K562 (cell line): ENCODE data around the gene TMEM100. TPM values are rescaled to one million over a fixed set of nuclear protein-coding genes. Genes with fewer than 3 reads are reported as not detected.
A peak's percentile ranks its signal among the peaks of the same experiment; 100 is the strongest.

Experiments used
- ELF1 ChIP-seq: fragments of 200-800 bp; sonication (Bioruptor generic); IDR thresholded peaks from 2 replicates; pipeline ENCODE4 v1.6.1; 2016; ENCODE audit warnings: missing genetic modification characterization, missing compliant biosample characterization
- GABPB1 ChIP-seq: sonication (generic); formaldehyde crosslinking; IDR thresholded peaks from 2 replicates; pipeline ENCODE4 v1.8.0; 2022; ENCODE audit warnings: mild to moderate bottlenecking, missing genetic modification reagents
- HDGF ChIP-seq: fragments of 450-650 bp; IDR thresholded peaks from 2 replicates; pipeline ENCODE4 v1.6.1; 2016
- KLF1 ChIP-seq: fragments of 450-650 bp; IDR thresholded peaks from 2 replicates; pipeline ENCODE4 v1.6.1; 2016; ENCODE audit warnings: missing genetic modification characterization, missing compliant biosample characterization
- NELFE ChIP-seq: IDR thresholded peaks from 2 replicates; pipeline ENCODE4 v1.6.1; 2011; ENCODE audit warnings: mild to moderate bottlenecking; ENCODE audit not compliant: insufficient read depth, insufficient read length
- NEUROD1 ChIP-seq: fragments of 150-350 bp; IDR thresholded peaks from 2 replicates; pipeline ENCODE4 v1.6.1; 2014; ENCODE audit warnings: borderline replicate concordance, low read length, low read depth; ENCODE audit not compliant: partially characterized antibody
- NFXL1 ChIP-seq: fragments of 450-650 bp; formaldehyde crosslinking; IDR thresholded peaks from 2 replicates; pipeline ENCODE4 v1.4.0; 2021; ENCODE audit warnings: mild to moderate bottlenecking
- NR2C2 ChIP-seq, 2 experiments: fragments of 200-800 bp in 1 of 2; sonication (Bioruptor generic) in 1 of 2; sonication (generic) in 1 of 2; formaldehyde crosslinking in 1 of 2; IDR thresholded peaks; 2 replicates each; pipeline versions ENCODE4 v1.6.1 to v1.8.0; 2016 to 2022; ENCODE audit warnings: mild to moderate bottlenecking in 1 of 2, missing compliant biosample characterization in 1 of 2, missing genetic modification characterization in 1 of 2, missing genetic modification reagents in 1 of 2
- RBM34 ChIP-seq: fragments of 200-400 bp; formaldehyde crosslinking; IDR thresholded peaks from 2 replicates; pipeline ENCODE4 v1.6.1; 2018; ENCODE audit warnings: low read length, borderline replicate concordance; ENCODE audit not compliant: insufficient read depth
- TCF3 ChIP-seq: sonication (generic); formaldehyde crosslinking; IDR thresholded peaks from 2 replicates; pipeline ENCODE4 v1.4.0; 2020; ENCODE audit warnings: mild to moderate bottlenecking, missing genetic modification reagents
- ZFP36 ChIP-seq: fragments of 150-350 bp; IDR thresholded peaks from 2 replicates; pipeline ENCODE4 v1.6.1; 2018; ENCODE audit warnings: low read length, low read depth; ENCODE audit not compliant: partially characterized antibody
- ZNF140 ChIP-seq: fragments of 250-450 bp; sonication (Bioruptor Pico); IDR thresholded peaks from 2 replicates; pipeline ENCODE4 v1.8.0; 2021; ENCODE audit warnings: moderate library complexity, mild to moderate bottlenecking, inconsistent platforms
- ZNF232 ChIP-seq: sonication (generic); formaldehyde crosslinking; IDR thresholded peaks from 2 replicates; pipeline ENCODE4 v1.8.0; 2022; ENCODE audit warnings: mild to moderate bottlenecking, missing genetic modification reagents
- polyA plus RNA-seq, 8 experiments: library from polyadenylated mRNA; depleted of rRNA in 4 of 8; stranded (reverse) in 5 of 8; unstranded in 3 of 8; fragments of >200 nt; fragmentation: Nextera tagmentation in 2 of 8; fragmentation: Illumina TruSeq in 1 of 8; extraction: Ambion mirVana in 2 of 8; extraction: Trizol in 1 of 8; gene quantifications; 2 replicates each; pipeline versions ENCODE4 v1.2.1 to v1.2.3, GENCODE V29; 2011 to 2014; ENCODE audit warnings: inconsistent platforms in 1 of 8, missing spikeins in 1 of 8
- total RNA-seq, 7 experiments: library from RNA; depleted of rRNA in 6 of 7; stranded (reverse); fragments of >200 nt in 6 of 7; fragmentation: Illumina TruSeq in 2 of 7; extraction: Trizol in 2 of 7; gene quantifications; 2 replicates each; pipeline versions ENCODE4 v1.2.1 to v1.2.3, GENCODE V29; 2011 to 2021; ENCODE audit warnings: low replicate concordance in 1 of 7
- TF ChIP-seq, protein P1 (sequence below), 2 experiments: fragments of 450-650 bp in 1 of 2; sonication (generic) in 1 of 2; formaldehyde crosslinking in 1 of 2; IDR thresholded peaks in 1 of 2; conservative IDR thresholded peaks in 1 of 2; 2 replicates each; pipeline versions ENCODE4 v1.6.1 to v1.8.1; 2016 to 2023; ENCODE audit warnings: mild to moderate bottlenecking in 2 of 2, moderate library complexity in 2 of 2, inconsistent platforms in 1 of 2, missing genetic modification reagents in 1 of 2
- TF ChIP-seq, protein P2 (sequence below), 2 experiments: fragments of 450-650 bp; conservative IDR thresholded peaks; 2 replicates each; pipeline ENCODE4 v1.6.1; 2017; ENCODE audit warnings: mild to moderate bottlenecking in 2 of 2, moderate library complexity in 2 of 2
- TF ChIP-seq, protein P3 (sequence below): fragments of 450-650 bp; IDR thresholded peaks from 2 replicates; pipeline ENCODE4 v1.6.1; 2014; ENCODE audit warnings: low read depth, mild to moderate bottlenecking, moderate library complexity, borderline replicate concordance
- TF ChIP-seq, protein P4 (sequence below), 2 experiments: IDR thresholded peaks; 2 replicates each; pipeline ENCODE4 v1.6.1; 2012; ENCODE audit warnings: improper control_type of control experiment in 2 of 2, low read depth in 2 of 2, low read length in 2 of 2, borderline replicate concordance in 1 of 2
- TF ChIP-seq, protein P5 (sequence below): fragments of 250-450 bp; sonication (Bioruptor Pico); IDR thresholded peaks from 2 replicates; pipeline ENCODE4 v1.5.1; 2021; ENCODE audit warnings: mild to moderate bottlenecking

TMEM100 gene
- total and polyA plus RNA-seq, 9 of the 15 experiments (the other 6 are each of a cell fraction or from before 2014, with no cell fraction given) = 0.12 to 0.50 (median 0.19) TPM

DNA sequence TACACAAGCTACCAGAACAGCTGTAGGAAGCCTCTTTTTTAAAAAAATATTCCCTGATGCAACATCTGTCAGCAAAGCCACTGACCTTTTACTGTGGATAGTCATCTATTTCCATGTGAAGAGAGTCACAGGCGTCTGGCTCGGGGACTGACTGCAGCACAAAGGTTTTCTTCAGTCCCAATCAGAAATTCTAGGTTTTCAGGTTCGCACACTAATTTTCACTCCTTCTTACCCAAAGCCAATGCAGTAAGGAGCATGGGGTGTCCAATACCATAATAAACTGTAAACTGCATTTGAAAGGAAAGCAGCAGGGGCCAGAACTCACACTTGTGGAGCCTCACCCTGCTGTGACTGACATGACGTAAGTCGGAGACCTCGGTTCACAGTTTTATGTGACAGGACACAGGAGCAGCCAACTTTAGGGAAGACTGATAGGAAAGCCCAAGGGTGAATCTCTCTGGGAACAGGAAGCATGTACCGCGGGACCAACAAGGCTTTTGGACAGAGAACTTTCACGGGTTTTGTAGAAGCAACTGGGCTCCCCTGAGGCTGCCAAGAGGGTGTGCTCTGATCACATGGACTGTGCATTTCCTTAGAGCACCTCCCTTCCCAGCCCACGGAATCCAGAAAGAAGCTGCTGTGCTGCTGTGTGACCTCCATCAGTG, 9.1 kb upstream of the TMEM100 start (continued):
- TF ChIP-seq, protein P1, sequence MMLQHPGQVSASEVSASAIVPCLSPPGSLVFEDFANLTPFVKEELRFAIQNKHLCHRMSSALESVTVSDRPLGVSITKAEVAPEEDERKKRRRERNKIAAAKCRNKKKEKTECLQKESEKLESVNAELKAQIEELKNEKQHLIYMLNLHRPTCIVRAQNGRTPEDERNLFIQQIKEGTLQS (IDR thresholded peaks at IDR 0.05) = peak; percentile 71
- TF ChIP-seq, protein P1 (CRISPR knock-in tag; conservative IDR thresholded peaks at IDR 0.05) = no peak
- TF ChIP-seq NR2C2 (CRISPR knock-in tag; IDR thresholded peaks at IDR 0.05) = no peak
- TF ChIP-seq NR2C2 (tag; IDR thresholded peaks at IDR 0.05) = peak; percentile 77
- TF ChIP-seq, protein P2, sequence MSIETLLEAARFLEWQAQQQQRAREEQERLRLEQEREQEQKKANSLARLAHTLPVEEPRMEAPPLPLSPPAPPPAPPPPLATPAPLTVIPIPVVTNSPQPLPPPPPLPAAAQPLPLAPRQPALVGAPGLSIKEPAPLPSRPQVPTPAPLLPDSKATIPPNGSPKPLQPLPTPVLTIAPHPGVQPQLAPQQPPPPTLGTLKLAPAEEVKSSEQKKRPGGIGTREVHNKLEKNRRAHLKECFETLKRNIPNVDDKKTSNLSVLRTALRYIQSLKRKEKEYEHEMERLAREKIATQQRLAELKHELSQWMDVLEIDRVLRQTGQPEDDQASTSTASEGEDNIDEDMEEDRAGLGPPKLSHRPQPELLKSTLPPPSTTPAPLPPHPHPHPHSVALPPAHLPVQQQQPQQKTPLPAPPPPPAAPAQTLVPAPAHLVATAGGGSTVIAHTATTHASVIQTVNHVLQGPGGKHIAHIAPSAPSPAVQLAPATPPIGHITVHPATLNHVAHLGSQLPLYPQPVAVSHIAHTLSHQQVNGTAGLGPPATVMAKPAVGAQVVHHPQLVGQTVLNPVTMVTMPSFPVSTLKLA (conservative IDR thresholded peaks at IDR 0.05) = peak in 1 of 2 experiments; percentile 42; a peak in 1 of 4 replicates
- TF ChIP-seq KLF1 (tag) = no peak
- no peak for TF ChIP-seq TCF3 (CRISPR knock-in tag)
- TF ChIP-seq ELF1 (tag) = no peak
- TF ChIP-seq, protein P3, sequence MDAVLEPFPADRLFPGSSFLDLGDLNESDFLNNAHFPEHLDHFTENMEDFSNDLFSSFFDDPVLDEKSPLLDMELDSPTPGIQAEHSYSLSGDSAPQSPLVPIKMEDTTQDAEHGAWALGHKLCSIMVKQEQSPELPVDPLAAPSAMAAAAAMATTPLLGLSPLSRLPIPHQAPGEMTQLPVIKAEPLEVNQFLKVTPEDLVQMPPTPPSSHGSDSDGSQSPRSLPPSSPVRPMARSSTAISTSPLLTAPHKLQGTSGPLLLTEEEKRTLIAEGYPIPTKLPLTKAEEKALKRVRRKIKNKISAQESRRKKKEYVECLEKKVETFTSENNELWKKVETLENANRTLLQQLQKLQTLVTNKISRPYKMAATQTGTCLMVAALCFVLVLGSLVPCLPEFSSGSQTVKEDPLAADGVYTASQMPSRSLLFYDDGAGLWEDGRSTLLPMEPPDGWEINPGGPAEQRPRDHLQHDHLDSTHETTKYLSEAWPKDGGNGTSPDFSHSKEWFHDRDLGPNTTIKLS = no peak
- TF ChIP-seq NFXL1 (CRISPR knock-in tag) = no peak
- TF ChIP-seq ZNF232 (CRISPR knock-in tag) = no peak
- no peak for TF ChIP-seq ZNF140 (CRISPR knock-in tag)
- TF ChIP-seq, protein P4, sequence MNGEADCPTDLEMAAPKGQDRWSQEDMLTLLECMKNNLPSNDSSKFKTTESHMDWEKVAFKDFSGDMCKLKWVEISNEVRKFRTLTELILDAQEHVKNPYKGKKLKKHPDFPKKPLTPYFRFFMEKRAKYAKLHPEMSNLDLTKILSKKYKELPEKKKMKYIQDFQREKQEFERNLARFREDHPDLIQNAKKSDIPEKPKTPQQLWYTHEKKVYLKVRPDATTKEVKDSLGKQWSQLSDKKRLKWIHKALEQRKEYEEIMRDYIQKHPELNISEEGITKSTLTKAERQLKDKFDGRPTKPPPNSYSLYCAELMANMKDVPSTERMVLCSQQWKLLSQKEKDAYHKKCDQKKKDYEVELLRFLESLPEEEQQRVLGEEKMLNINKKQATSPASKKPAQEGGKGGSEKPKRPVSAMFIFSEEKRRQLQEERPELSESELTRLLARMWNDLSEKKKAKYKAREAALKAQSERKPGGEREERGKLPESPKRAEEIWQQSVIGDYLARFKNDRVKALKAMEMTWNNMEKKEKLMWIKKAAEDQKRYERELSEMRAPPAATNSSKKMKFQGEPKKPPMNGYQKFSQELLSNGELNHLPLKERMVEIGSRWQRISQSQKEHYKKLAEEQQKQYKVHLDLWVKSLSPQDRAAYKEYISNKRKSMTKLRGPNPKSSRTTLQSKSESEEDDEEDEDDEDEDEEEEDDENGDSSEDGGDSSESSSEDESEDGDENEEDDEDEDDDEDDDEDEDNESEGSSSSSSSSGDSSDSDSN (IDR thresholded peaks at IDR 0.05; ENCODE audit: borderline replicate concordance in 1 of 2, low read depth in 2 of 2, low read length in 2 of 2) = peak in 1 of 2 experiments; percentile 14; a peak in 1 of 4 replicates
- TF ChIP-seq ZFP36 = no peak
- no peak for TF ChIP-seq HDGF
- TF ChIP-seq NEUROD1 = no peak
- TF ChIP-seq GABPB1 (CRISPR knock-in tag) = no peak
- no peak for TF ChIP-seq RBM34
- TF ChIP-seq NELFE = no peak
- TF ChIP-seq, protein P5, sequence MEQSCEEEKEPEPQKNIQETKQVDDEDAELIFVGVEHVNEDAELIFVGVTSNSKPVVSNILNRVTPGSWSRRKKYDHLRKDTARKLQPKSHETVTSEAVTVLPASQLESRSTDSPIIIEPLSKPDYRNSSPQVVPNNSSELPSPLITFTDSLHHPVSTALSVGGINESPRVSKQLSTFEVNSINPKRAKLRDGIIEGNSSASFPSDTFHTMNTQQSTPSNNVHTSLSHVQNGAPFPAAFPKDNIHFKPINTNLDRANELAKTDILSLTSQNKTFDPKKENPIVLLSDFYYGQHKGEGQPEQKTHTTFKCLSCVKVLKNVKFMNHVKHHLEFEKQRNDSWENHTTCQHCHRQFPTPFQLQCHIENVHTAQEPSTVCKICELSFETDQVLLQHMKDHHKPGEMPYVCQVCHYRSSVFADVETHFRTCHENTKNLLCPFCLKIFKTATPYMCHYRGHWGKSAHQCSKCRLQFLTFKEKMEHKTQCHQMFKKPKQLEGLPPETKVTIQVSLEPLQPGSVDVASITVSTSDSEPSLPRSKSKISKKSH = no peak
